ENCODE measurements around the gene RPS15. TPM values are rescaled to one million over a fixed set of nuclear protein-coding genes. Genes with fewer than 3 reads are reported as not detected.

Gene RPS15
- total and polyA plus RNA-seq, 4 donors: 243 to 822 (median 754) TPM

DNA sequence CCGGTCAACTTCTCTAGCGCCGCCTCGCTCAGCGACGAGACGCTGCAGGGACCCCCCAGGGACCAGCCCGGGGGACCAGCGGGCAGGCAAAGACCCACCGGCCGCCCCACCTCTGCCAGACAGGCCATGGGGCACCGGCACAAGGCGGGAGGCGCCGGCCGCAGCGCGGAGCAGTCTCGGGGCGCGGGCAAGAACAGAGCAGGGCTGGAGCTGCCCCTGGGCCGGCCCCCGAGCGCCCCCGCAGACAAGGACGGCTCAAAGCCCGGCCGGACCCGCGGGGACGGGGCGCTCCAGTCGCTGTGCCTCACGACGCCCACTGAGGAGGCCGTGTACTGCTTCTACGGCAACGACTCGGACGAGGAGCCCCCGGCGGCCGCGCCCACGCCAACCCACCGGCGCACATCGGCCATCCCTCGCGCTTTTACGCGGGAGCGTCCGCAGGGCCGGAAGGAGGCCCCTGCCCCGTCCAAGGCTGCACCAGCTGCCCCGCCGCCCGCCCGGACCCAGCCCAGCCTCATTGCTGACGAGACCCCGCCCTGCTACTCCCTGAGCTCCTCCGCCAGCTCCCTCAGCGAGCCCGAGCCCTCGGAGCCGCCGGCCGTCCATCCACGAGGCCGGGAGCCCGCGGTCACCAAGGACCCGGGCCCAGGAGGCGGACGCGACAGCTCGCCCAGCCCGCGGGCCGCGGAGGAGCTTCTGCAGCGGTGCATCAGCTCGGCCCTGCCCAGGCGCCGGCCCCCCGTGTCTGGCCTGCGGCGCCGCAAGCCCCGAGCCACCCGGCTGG lies 29.5 kb downstream of the RPS15 start:
- peaks cover 47% of the 10 kb centered on the region for H3K4me1 ChIP-seq (ENCODE audit: control insufficient read depth, insufficient read depth, low read length)
- peaks cover 85% of the 10 kb centered on the region for H3K36me3 ChIP-seq (ENCODE audit: control insufficient read depth, insufficient read depth, low read length)
- no peak overlapping the region for H3K4me3 ChIP-seq (ENCODE audit: low read depth, low read length)
- DNase-seq (ENCODE audit: low read depth in 4 of 6, low spot score in 6 of 6): no peak
- WGBS (ENCODE audit: insufficient coverage): 50% methylated on average over 92 of the region's 92 CpGs
- H3K9me3 ChIP-seq (ENCODE audit: control insufficient read depth, insufficient read depth, low read length): no peaks in the 10 kb centered on the region
- peaks cover 24% of the 10 kb centered on the region for H3K27me3 ChIP-seq (ENCODE audit: control insufficient read depth, insufficient read depth, low read length)
- H3K27ac ChIP-seq (ENCODE audit: low read depth, low read length): no peak overlapping the region

DNA sequence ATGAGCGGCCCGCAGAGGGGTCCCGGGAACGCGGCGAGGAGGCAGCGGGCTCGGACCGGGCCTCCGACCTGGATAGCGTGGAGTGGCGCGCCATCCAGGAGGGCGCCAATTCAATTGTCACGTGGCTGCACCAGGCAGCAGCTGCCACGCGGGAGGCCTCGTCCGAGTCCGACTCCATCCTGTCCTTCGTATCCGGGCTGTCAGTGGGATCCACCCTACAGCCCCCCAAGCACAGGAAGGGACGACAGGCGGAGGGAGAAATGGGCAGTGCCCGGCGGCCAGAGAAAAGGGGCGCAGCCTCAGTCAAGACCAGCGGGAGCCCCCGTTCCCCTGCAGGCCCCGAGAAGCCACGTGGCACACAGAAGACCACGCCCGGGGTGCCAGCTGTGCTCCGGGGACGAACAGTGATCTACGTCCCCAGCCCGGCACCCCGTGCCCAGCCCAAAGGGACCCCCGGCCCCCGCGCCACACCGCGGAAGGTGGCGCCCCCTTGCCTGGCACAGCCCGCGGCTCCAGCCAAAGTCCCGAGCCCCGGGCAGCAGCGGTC lies 30.2 kb downstream of the RPS15 start:
- H3K9me3 ChIP-seq (ENCODE audit: control insufficient read depth, insufficient read depth, low read length): no peaks in the 10 kb centered on the region
- H3K27me3 ChIP-seq (ENCODE audit: control insufficient read depth, insufficient read depth, low read length): peaks cover 24% of the 10 kb centered on the region
- WGBS (ENCODE audit: insufficient coverage): 50% methylated on average over 42 of the region's 49 CpGs
- no peak overlapping the region for H3K27ac ChIP-seq (ENCODE audit: low read depth, low read length)
- DNase-seq (ENCODE audit: low read depth in 4 of 6, low spot score in 6 of 6): no peak
- peaks cover 54% of the 10 kb centered on the region for H3K4me1 ChIP-seq (ENCODE audit: control insufficient read depth, insufficient read depth, low read length)
- no peak overlapping the region for H3K4me3 ChIP-seq (ENCODE audit: low read depth, low read length)
- peaks cover 85% of the 10 kb centered on the region for H3K36me3 ChIP-seq (ENCODE audit: control insufficient read depth, insufficient read depth, low read length)

DNA sequence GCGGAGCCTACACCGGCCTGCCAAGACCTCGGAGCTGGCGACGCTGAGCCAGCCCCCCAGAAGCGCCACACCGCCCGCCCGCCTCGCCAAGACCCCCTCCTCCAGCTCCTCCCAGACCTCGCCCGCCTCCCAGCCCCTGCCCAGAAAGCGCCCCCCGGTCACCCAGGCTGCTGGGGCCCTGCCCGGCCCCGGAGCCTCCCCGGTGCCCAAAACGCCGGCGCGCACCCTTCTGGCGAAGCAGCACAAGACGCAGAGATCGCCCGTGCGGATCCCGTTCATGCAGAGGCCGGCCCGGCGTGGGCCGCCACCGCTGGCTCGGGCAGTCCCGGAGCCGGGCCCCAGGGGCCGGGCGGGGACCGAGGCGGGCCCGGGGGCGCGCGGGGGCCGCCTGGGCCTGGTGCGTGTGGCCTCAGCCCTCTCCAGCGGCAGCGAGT lies 30.6 kb downstream of the RPS15 start:
- no peak for DNase-seq (ENCODE audit: low read depth in 4 of 6, low spot score in 6 of 6)

DNA sequence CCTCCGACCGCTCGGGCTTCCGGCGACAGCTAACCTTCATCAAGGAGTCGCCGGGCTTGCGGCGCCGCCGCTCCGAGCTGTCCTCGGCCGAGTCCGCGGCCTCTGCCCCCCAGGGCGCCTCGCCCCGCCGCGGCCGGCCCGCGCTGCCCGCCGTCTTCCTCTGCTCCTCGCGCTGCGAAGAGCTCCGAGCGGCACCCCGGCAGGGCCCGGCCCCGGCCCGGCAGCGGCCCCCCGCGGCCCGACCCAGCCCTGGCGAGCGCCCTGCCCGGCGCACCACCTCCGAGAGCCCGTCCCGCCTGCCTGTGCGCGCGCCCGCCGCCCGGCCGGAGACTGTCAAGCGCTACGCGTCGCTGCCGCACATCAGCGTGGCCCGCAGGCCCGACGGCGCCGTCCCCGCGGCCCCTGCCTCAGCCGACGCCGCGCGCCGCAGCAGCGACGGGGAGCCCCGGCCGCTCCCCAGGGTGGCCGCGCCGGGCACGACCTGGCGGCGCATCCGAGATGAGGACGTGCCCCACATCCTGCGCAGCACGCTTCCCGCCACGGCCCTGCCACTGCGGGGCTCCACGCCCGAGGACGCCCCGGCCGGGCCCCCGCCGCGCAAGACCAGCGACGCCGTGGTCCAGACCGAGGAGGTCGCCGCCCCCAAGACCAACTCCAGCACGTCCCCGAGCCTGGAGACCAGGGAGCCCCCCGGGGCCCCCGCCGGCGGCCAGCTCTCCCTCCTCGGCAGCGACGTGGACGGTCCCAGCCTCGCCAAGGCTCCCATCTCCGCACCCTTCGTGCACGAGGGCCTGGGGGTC lies 31.3 kb downstream of the RPS15 start:
- Histone ChIP-seq H3K4me3 (ENCODE audit: low read depth, low read length) (no peak overlapping the region), H3K27me3 (ENCODE audit: control insufficient read depth, insufficient read depth, low read length) (peaks cover 24% of the 10 kb centered on the region), H3K9me3 (ENCODE audit: control insufficient read depth, insufficient read depth, low read length) (no peaks in the 10 kb centered on the region), H3K27ac (ENCODE audit: low read depth, low read length) (no peak overlapping the region), H3K4me1 (ENCODE audit: control insufficient read depth, insufficient read depth, low read length) (peaks cover 65% of the 10 kb centered on the region), H3K36me3 (ENCODE audit: control insufficient read depth, insufficient read depth, low read length) (peaks cover 91% of the 10 kb centered on the region)
- 43% methylated on average over 117 of the region's 117 CpGs for WGBS (ENCODE audit: insufficient coverage)
- no peak for DNase-seq (ENCODE audit: low read depth in 4 of 6, low spot score in 6 of 6)

More for the DNA sequence above, 30.6 kb downstream of the RPS15 start:
- Histone ChIP-seq H3K36me3 (ENCODE audit: control insufficient read depth, insufficient read depth, low read length) (peaks cover 87% of the 10 kb centered on the region), H3K27ac (ENCODE audit: low read depth, low read length) (no peak overlapping the region), H3K4me3 (ENCODE audit: low read depth, low read length) (no peak overlapping the region), H3K9me3 (ENCODE audit: control insufficient read depth, insufficient read depth, low read length) (no peaks in the 10 kb centered on the region), H3K4me1 (ENCODE audit: control insufficient read depth, insufficient read depth, low read length) (peaks cover 59% of the 10 kb centered on the region), H3K27me3 (ENCODE audit: control insufficient read depth, insufficient read depth, low read length) (peaks cover 24% of the 10 kb centered on the region)
- WGBS (ENCODE audit: insufficient coverage): 36% methylated on average over 47 of the region's 47 CpGs

DNA sequence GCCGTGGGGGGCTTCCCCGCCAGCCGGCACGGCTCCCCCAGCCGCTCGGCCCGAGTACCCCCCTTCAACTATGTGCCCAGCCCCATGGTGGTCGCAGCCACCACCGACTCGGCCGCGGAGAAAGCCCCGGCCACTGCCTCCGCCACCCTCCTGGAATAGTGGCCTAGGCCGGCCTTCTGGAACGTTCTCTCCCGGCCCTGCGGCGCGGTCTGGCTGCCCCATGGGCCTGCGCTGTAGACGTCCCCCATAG lies 31.8 kb downstream of the RPS15 start:
- Histone ChIP-seq H3K4me1 (ENCODE audit: control insufficient read depth, insufficient read depth, low read length) (peaks cover 70% of the 10 kb centered on the region), H3K27ac (ENCODE audit: low read depth, low read length) (no peak overlapping the region), H3K4me3 (ENCODE audit: low read depth, low read length) (peak overlapping the region; percentile 12), H3K36me3 (ENCODE audit: control insufficient read depth, insufficient read depth, low read length) (peaks cover 91% of the 10 kb centered on the region), H3K27me3 (ENCODE audit: control insufficient read depth, insufficient read depth, low read length) (peaks cover 24% of the 10 kb centered on the region), H3K9me3 (ENCODE audit: control insufficient read depth, insufficient read depth, low read length) (no peaks in the 10 kb centered on the region)
- no peak for DNase-seq (ENCODE audit: low read depth in 4 of 6, low spot score in 6 of 6)
- WGBS (ENCODE audit: insufficient coverage): 40% methylated on average over 21 of the region's 22 CpGs

DNA sequence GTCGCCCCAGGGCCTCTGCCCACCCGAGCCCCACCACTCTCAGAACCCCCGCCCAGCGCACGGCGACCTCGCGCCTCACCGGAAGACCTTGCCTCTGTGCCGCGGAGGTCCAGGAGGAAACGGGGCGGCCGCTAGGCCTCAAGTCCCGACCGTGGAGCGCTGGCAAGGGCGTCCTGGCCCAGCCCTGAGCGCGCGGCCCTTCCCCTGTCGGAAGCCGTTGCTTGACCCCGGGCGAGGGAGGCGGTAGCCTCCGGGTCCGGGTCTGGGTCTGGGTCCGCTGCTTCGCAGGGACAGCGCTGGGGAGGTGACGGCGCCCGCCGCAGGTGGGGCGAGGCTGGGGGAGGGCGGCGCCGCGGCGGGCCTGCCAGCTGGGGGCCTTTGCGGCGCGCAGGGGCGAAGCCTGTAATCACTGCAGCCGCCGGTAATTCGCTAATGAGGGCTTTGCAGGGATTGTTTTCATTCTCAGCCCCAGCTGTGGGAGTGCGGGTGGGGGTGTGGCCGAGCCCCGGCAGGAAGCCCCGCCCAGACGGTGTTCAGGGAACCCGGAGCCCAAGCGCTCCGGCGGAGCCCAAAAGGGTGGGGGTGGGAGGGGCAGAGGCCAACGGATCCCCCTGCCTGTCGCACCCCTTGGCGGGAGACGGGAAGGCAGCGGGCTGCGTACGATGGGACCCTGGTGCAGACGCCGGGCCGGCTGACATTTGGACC lies 32.3 kb downstream of the RPS15 start:
- peaks cover 91% of the 10 kb centered on the region for H3K36me3 ChIP-seq (ENCODE audit: control insufficient read depth, insufficient read depth, low read length)
- H3K9me3 ChIP-seq (ENCODE audit: control insufficient read depth, insufficient read depth, low read length): no peaks in the 10 kb centered on the region
- DNase-seq (ENCODE audit: low read depth in 4 of 6, low spot score in 6 of 6): peak in 2 of 6 donors; percentile 43 to 73
- H3K27ac ChIP-seq (ENCODE audit: low read depth, low read length): peak overlapping the region; percentile 33
- H3K4me3 ChIP-seq (ENCODE audit: low read depth, low read length): peak overlapping the region; percentile 12
- peaks cover 24% of the 10 kb centered on the region for H3K27me3 ChIP-seq (ENCODE audit: control insufficient read depth, insufficient read depth, low read length)
- WGBS (ENCODE audit: insufficient coverage): 20% methylated on average over 67 of the region's 67 CpGs
- peaks cover 74% of the 10 kb centered on the region for H3K4me1 ChIP-seq (ENCODE audit: control insufficient read depth, insufficient read depth, low read length)

DNA sequence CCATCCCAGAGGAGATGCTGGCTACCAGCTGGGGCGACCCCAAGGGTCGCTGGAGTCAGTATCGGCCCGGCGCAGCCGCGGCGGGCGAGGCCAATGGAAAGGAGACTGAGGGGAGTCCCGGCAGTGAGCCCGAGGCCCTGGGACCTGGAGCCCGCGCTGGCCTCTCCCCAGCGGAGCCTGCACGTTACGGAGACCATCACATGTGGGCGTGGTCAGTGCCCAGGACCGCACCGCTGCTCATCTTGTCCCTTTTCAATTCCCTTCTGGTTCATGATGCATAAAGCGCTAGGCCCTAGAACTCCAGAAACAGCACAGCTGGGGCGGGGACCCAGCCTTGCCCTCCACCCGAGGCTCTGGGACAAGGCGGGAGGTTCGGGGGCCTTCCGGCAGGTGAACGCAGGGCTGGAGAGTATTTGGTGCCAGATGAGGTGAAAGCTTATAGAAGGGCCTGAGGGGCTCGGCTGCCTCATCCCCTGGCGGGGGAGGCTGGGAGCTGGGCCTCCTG lies 32.9 kb downstream of the RPS15 start:
- WGBS (ENCODE audit: insufficient coverage): 29% methylated on average over 28 of the region's 28 CpGs
- no peaks in the 10 kb centered on the region for H3K9me3 ChIP-seq (ENCODE audit: control insufficient read depth, insufficient read depth, low read length)
- peaks cover 91% of the 10 kb centered on the region for H3K36me3 ChIP-seq (ENCODE audit: control insufficient read depth, insufficient read depth, low read length)
- no peak overlapping the region for H3K4me3 ChIP-seq (ENCODE audit: low read depth, low read length)
- peaks cover 24% of the 10 kb centered on the region for H3K27me3 ChIP-seq (ENCODE audit: control insufficient read depth, insufficient read depth, low read length)
- H3K27ac ChIP-seq (ENCODE audit: low read depth, low read length): peak overlapping the region; percentile 33
- DNase-seq (ENCODE audit: low read depth in 4 of 6, low spot score in 6 of 6): peak in 2 of 6 donors; percentile 18 to 57
- peaks cover 77% of the 10 kb centered on the region for H3K4me1 ChIP-seq (ENCODE audit: control insufficient read depth, insufficient read depth, low read length)

DNA sequence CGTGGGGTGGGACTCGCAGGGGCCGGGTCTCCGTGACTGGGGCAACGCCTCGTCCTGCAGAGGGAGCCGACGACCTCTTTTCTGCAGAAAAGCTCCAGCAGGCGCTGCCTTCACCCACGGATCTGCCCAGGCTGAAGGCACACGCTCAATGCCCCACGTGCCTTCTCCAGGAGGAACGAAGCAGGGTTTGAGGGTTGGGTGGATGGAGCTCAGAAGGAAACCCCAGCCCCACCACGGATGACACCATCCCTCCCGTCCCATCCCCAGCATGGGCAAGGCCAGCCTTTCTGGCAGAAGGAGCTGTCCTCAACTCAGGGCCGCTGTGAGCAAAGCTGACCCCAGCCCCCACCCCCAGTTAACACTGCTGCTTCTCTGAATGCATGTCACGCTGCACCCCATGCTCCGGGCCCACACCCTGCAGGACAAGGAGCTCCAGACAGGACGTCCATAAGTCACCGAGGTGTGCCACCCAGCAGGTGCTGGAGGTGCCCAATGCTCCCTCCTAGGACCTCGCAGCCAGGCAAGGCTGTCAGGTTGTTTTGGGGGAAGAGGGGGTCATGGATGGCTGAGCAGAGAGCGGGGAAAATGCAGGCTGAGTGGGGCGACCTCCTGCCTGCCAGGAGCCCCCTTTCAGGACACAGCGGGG lies 33.4 kb downstream of the RPS15 start:
- Histone ChIP-seq H3K27ac (ENCODE audit: low read depth, low read length) (peak overlapping the region; percentile 75), H3K4me1 (ENCODE audit: control insufficient read depth, insufficient read depth, low read length) (peaks cover 79% of the 10 kb centered on the region), H3K36me3 (ENCODE audit: control insufficient read depth, insufficient read depth, low read length) (peaks cover 91% of the 10 kb centered on the region), H3K27me3 (ENCODE audit: control insufficient read depth, insufficient read depth, low read length) (peaks cover 21% of the 10 kb centered on the region), H3K9me3 (ENCODE audit: control insufficient read depth, insufficient read depth, low read length) (no peaks in the 10 kb centered on the region), H3K4me3 (ENCODE audit: low read depth, low read length) (no peak overlapping the region)
- 44% methylated on average over 20 of the region's 24 CpGs for WGBS (ENCODE audit: insufficient coverage)
- DNase-seq (ENCODE audit: low read depth in 4 of 6, low spot score in 6 of 6): peak in 2 of 6 donors; percentile 43 to 62
